ENCODE data around the gene BMF.

BMF gene

GRCh38 chr15:40050788-40051470 is 57.8 kb downstream of the BMF start:
- in situ Hi-C loops (cut with MboI; ENCODE audit: low sequenced_read_pairs): no loop called here

GRCh38 chr15:40048926-40049475 is 59.7 kb downstream of the BMF start:
- in situ Hi-C loops (cut with MboI; ENCODE audit: low sequenced_read_pairs): no loop called here

GRCh38 chr15:40048211-40048792 is 60.4 kb downstream of the BMF start:
- in situ Hi-C loops (cut with MboI; ENCODE audit: low sequenced_read_pairs): no loop called here

- in situ Hi-C loops (cut with MboI; ENCODE audit: low sequenced_read_pairs): no loop called here
Observed at GRCh38 chr15:40047415-40048210, 61.1 kb downstream of the BMF start.

GRCh38 chr15:40046721-40047414 is 61.8 kb downstream of the BMF start:
- in situ Hi-C loops (cut with MboI; ENCODE audit: low sequenced_read_pairs): no loop called here

- in situ Hi-C loops (cut with MboI; ENCODE audit: low sequenced_read_pairs): no loop called here
Observed at GRCh38 chr15:40045572-40046217, 63.0 kb downstream of the BMF start.

- in situ Hi-C loops (cut with MboI; ENCODE audit: low sequenced_read_pairs): no loop called here
Observed at GRCh38 chr15:40044717-40045571, 63.7 kb downstream of the BMF start.

GRCh38 chr15:40043927-40044716 is 64.6 kb downstream of the BMF start:
- in situ Hi-C loops (cut with MboI; ENCODE audit: low sequenced_read_pairs): no loop called here

- in situ Hi-C loops (cut with MboI; ENCODE audit: low sequenced_read_pairs): no loop called here
Observed at GRCh38 chr15:40042791-40043320, 65.8 kb downstream of the BMF start.

- in situ Hi-C loops (cut with MboI; ENCODE audit: low sequenced_read_pairs): no loop called here
Observed at GRCh38 chr15:40040770-40041169, 67.9 kb downstream of the BMF start.

GRCh38 chr15:40040293-40040635 is 68.4 kb downstream of the BMF start:
- in situ Hi-C loops (cut with MboI; ENCODE audit: low sequenced_read_pairs): no loop called here

GRCh38 chr15:40038638-40039543 is 69.8 kb downstream of the BMF start, which contains the start of gene SRP14:
Gene SRP14, minus strand, starts transcription at chr15:40039181. Its CDS starts 65 bp downstream, at chr15:40039116.
- in situ Hi-C loops (cut with MboI; ENCODE audit: low sequenced_read_pairs): no loop called here

- in situ Hi-C loops (cut with MboI; ENCODE audit: low sequenced_read_pairs): no loop called here
Observed at GRCh38 chr15:40038275-40038637, 70.4 kb downstream of the BMF start.
